Caki2 (cell line): ENCODE measurements around the gene ANKFY1. TPM values are rescaled to one million over a fixed set of nuclear protein-coding genes. Genes with fewer than 3 reads are reported as not detected.

ENCODE experiments used
- DNase-seq: peaks from one replicate; pipeline ENCODE4 v3.0.0-alpha.2; 2015; ENCODE audit warnings: low read depth
- in situ Hi-C: cut with HindIII; loops from 2 replicates; pipeline ENCODE4 v1.10.0; 2016; ENCODE audit warnings: low sequenced_read_pairs, low pct_unique_long_range_greater_than_20kb, mixed read lengths
- total RNA-seq: library from RNA; depleted of rRNA; stranded (reverse); fragments of >200 nt; shearing (Covaris generic); gene quantifications from 2 replicates; pipeline ENCODE4 v1.2.3, GENCODE V29; 2014; ENCODE audit warnings: low replicate concordance; rRNA removed

Gene ANKFY1
- total RNA-seq, 1 experiment from 2014 or later, result 12.5 TPM

DNA sequence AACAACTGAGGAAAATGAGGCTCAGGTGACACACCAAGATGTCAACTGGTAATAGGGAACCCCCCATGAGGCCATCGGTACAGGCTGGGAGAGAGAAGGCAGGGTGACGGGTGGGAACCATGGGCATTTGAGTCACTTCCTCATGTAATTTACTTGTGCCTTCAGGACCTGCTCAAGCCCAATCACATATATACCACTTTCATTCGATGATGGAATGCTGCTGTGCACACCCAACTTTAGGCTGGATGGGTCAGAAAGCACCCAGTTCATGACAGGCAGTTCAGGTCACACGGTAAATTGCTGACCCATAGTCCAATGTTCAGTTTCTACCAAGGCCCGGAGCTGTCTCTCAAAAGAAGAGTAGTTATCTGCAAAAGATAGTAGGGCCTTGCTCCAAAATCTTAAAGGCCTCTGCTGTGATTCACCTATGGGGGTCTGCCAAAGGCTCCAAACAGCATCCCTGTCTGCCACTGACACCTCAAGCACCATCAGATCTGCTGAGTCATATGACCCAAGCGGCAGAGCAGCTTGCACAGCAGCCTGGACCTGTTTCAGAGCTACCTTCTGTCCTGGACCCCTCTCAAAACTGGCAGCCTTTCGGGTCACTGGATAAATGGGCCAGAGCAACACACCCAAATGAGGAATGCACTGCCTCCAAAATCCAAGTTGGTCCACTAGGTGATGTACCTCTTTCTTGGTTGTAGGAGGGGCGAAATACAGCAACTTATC lies 145.6 kb downstream of the ANKFY1 start:
- in situ Hi-C loops, result no loop called here
- DNase-seq, result no peak

GRCh38 chr17:4116516-4116915 lies 147.3 kb downstream of the ANKFY1 start:
- no peak for DNase-seq
- in situ Hi-C loops, result no loop called here

Other genes starting within 250 kb of the ANKFY1 start
- 5.5 and 11.0 TPM in 2 replicates for gene ZZEF1, start 120.9 kb downstream of the ANKFY1 start, total RNA-seq
- gene CYB5D2, start 120.8 kb downstream of the ANKFY1 start, total RNA-seq, result 12.1 and 14.9 TPM in 2 replicates
- gene UBE2G1, start 102.7 kb upstream of the ANKFY1 start, total RNA-seq, result 23.6 and 25.7 TPM in 2 replicates
- 2.7 TPM in 1 of 2 replicates, not detected in the other for gene SPNS3, start 170.0 kb upstream of the ANKFY1 start, total RNA-seq
- 0.71 and 2.3 TPM in 2 replicates for gene SPNS2, start 234.9 kb upstream of the ANKFY1 start, total RNA-seq